Activated gamma-delta T cell treated with anti-CD3 and anti-CD28 coated beads, Interleukin-2, amount 50 U/mL, for 16 hours (primary cell): Measurements from ENCODE around the gene GMPPA.

ENCODE experiments used
- DNase-seq: peaks from one replicate; pipeline ENCODE4 v3.0.0-alpha.2; 2020; ENCODE audit warnings: low read depth

GMPPA gene

GRCh38 chr2:219486380-219486959 is 12.2 kb upstream of the GMPPA start:
- DNase-seq, result no peak

GRCh38 chr2:219488149-219488843 is 10.4 kb upstream of the GMPPA start:
- no peak for DNase-seq

GRCh38 chr2:219488844-219489194 is 9.9 kb upstream of the GMPPA start:
- no peak for DNase-seq

GRCh38 chr2:219489315-219489714 is 9.4 kb upstream of the GMPPA start:
- no peak for DNase-seq

GRCh38 chr2:219490186-219490585 is 8.5 kb upstream of the GMPPA start:
- DNase-seq, result no peak

- no peak for DNase-seq
These were observed 8.0 kb upstream of the GMPPA start for GRCh38 chr2:219490600-219491130.

GRCh38 chr2:219491278-219491963 is 7.3 kb upstream of the GMPPA start:
- DNase-seq, result no peak

- no peak for DNase-seq
These were observed 6.1 kb upstream of the GMPPA start for GRCh38 chr2:219492575-219492974.

GRCh38 chr2:219493086-219493485 is 5.6 kb upstream of the GMPPA start:
- DNase-seq, result no peak

GRCh38 chr2:219494952-219495530 is 3.6 kb upstream of the GMPPA start:
- no peak for DNase-seq

GRCh38 chr2:219495531-219496122 is 3.1 kb upstream of the GMPPA start:
- DNase-seq, result no peak

- DNase-seq, result no peak
These were observed 2.4 kb upstream of the GMPPA start for GRCh38 chr2:219496247-219496824.

GRCh38 chr2:219496825-219497494 is 1.7 kb upstream of the GMPPA start:
- DNase-seq, result no peak

- no peak for DNase-seq
These were observed 1.0 kb upstream of the GMPPA start for GRCh38 chr2:219497495-219498279.

- DNase-seq, result no peak
These were observed 292 bp downstream of the GMPPA start for GRCh38 chr2:219499058-219499307.

- no peak for DNase-seq
These were observed 864 bp downstream of the GMPPA start for GRCh38 chr2:219499555-219499954.

GRCh38 chr2:219500135-219500534 is 1.4 kb downstream of the GMPPA start:
- DNase-seq, result no peak

GRCh38 chr2:219501849-219502248 is 3.2 kb downstream of the GMPPA start:
- DNase-seq, result no peak

- no peak for DNase-seq
These were observed 3.9 kb downstream of the GMPPA start for GRCh38 chr2:219502618-219503017.

- no peak for DNase-seq
These were observed 6.9 kb downstream of the GMPPA start for GRCh38 chr2:219505585-219505984.

GRCh38 chr2:219506153-219506801 is 7.6 kb downstream of the GMPPA start:
- DNase-seq, result no peak
